ENCODE data around the gene BRAT1.
A peak's percentile ranks its signal among the peaks of the same experiment; 100 is the strongest.

The BRAT1 gene

GRCh38 chr7:2559283-2559950 lies 4.1 kb upstream of the BRAT1 start:
- no peak for DNase-seq

- DNase-seq = peak; percentile 87
These were observed 3.4 kb upstream of the BRAT1 start, which contains the start of gene IQCE for GRCh38 chr7:2558629-2559282. TSS of gene IQCE (plus strand) at chr7:2558979. CDS start at chr7:2559182, 203 bp downstream.

GRCh38 chr7:2554661-2555111 lies 638 bp downstream of the BRAT1 start:
- DNase-seq = no peak

GRCh38 chr7:2553831-2554581 lies 1.3 kb downstream of the BRAT1 start:
- DNase-seq = no peak

- no peak for DNase-seq
These were observed 2.2 kb downstream of the BRAT1 start for GRCh38 chr7:2553108-2553507.

GRCh38 chr7:2551418-2551817 lies 3.9 kb downstream of the BRAT1 start:
- no peak for DNase-seq

GRCh38 chr7:2546776-2547586 lies 8.3 kb downstream of the BRAT1 start:
- no peak for DNase-seq

- no peak for DNase-seq
These were observed 9.4 kb downstream of the BRAT1 start for GRCh38 chr7:2545746-2546425.

GRCh38 chr7:2544541-2545188 lies 10.7 kb downstream of the BRAT1 start:
- no peak for DNase-seq

GRCh38 chr7:2542916-2543871 lies 12.1 kb downstream of the BRAT1 start:
- DNase-seq = no peak

GRCh38 chr7:2542011-2542915 lies 13.1 kb downstream of the BRAT1 start:
- DNase-seq = no peak

- no peak for DNase-seq
These were observed 13.9 kb downstream of the BRAT1 start for GRCh38 chr7:2541291-2542010.

- no peak for DNase-seq
These were observed 14.7 kb downstream of the BRAT1 start for GRCh38 chr7:2540641-2541051.

- DNase-seq = no peak
These were observed 15.2 kb downstream of the BRAT1 start for GRCh38 chr7:2540133-2540532.

GRCh38 chr7:2539031-2539911 lies 16.1 kb downstream of the BRAT1 start:
- no peak for DNase-seq

- no peak for DNase-seq
These were observed 17.1 kb downstream of the BRAT1 start for GRCh38 chr7:2537981-2538851.

Measured in fibroblast of skin of abdomen (primary cell).